Measurements from ENCODE around the gene PAEP.
"Not testable (repeated sequence)": the region's sequence is repeated elsewhere in the genome, so short reads cannot be mapped to it uniquely, and the experiment has no call there.

PAEP gene

GRCh38 chr9:135545646-135546176 is 15.8 kb upstream of the PAEP start, which contains the start of gene OBP2A:
OBP2A (plus strand) TSS chr9:135546126; CDS start chr9:135546181, 55 bp downstream.
- 86% methylated on average over 12 of the region's 19 CpGs for WGBS
- not testable (repeated sequence) for H3K9ac ChIP-seq (ENCODE audit: low read depth, low read length); H3K27me3 ChIP-seq (ENCODE audit: insufficient read depth, low read length); H3K36me3 ChIP-seq (ENCODE audit: insufficient read depth, low read length); H3K4me3 ChIP-seq (ENCODE audit: low read length); H3K27ac ChIP-seq (ENCODE audit: low read depth, low read length); H3K4me1 ChIP-seq (ENCODE audit: insufficient read depth, low read length); H3K9me3 ChIP-seq (ENCODE audit: insufficient read depth, low read depth, low read length)

GRCh38 chr9:135546792-135547617 is 14.6 kb upstream of the PAEP start:
- H3K9me3 ChIP-seq (ENCODE audit: insufficient read depth, low read depth, low read length); H3K9ac ChIP-seq (ENCODE audit: low read depth, low read length); H3K4me3 ChIP-seq (ENCODE audit: low read length); H3K4me1 ChIP-seq (ENCODE audit: insufficient read depth, low read length); H3K27me3 ChIP-seq (ENCODE audit: insufficient read depth, low read length); H3K36me3 ChIP-seq (ENCODE audit: insufficient read depth, low read length); H3K27ac ChIP-seq (ENCODE audit: low read depth, low read length): not testable (repeated sequence)
- 96% methylated on average over 20 of the region's 21 CpGs for WGBS

- Histone ChIP-seq H3K36me3 (ENCODE audit: insufficient read depth, low read length) (no peaks in the 10 kb centered on the region), H3K4me3 (ENCODE audit: low read length) (no peak overlapping the region), H3K4me1 (ENCODE audit: insufficient read depth, low read length) (no peaks in the 10 kb centered on the region), H3K27ac (ENCODE audit: low read depth, low read length) (no peak overlapping the region), H3K27me3 (ENCODE audit: insufficient read depth, low read length) (no peaks in the 10 kb centered on the region), H3K9me3 (ENCODE audit: insufficient read depth, low read depth, low read length) (no peaks in the 10 kb centered on the region), H3K9ac (ENCODE audit: low read depth, low read length) (no peak overlapping the region)
- WGBS, result 90% methylated on average over 28 of the region's 28 CpGs
Observed at GRCh38 chr9:135547756-135548736, 13.5 kb upstream of the PAEP start.

- not testable (repeated sequence) for H3K27ac ChIP-seq (ENCODE audit: low read depth, low read length); H3K27me3 ChIP-seq (ENCODE audit: insufficient read depth, low read length); H3K9ac ChIP-seq (ENCODE audit: low read depth, low read length); H3K36me3 ChIP-seq (ENCODE audit: insufficient read depth, low read length); H3K4me1 ChIP-seq (ENCODE audit: insufficient read depth, low read length); H3K4me3 ChIP-seq (ENCODE audit: low read length); H3K9me3 ChIP-seq (ENCODE audit: insufficient read depth, low read depth, low read length)
- WGBS, result 89% methylated on average over 28 of the region's 28 CpGs
Observed at GRCh38 chr9:135549478-135550343, 11.8 kb upstream of the PAEP start.

GRCh38 chr9:135550344-135550918 is 11.1 kb upstream of the PAEP start:
- no peaks in the 10 kb centered on the region for H3K27me3 ChIP-seq (ENCODE audit: insufficient read depth, low read length)
- 91% methylated on average over 17 of the region's 17 CpGs for WGBS
- H3K27ac ChIP-seq (ENCODE audit: low read depth, low read length), result no peak overlapping the region
- H3K4me3 ChIP-seq (ENCODE audit: low read length), result no peak overlapping the region
- no peaks in the 10 kb centered on the region for H3K36me3 ChIP-seq (ENCODE audit: insufficient read depth, low read length)
- no peaks in the 10 kb centered on the region for H3K4me1 ChIP-seq (ENCODE audit: insufficient read depth, low read length)
- H3K9ac ChIP-seq (ENCODE audit: low read depth, low read length), result no peak overlapping the region
- no peaks in the 10 kb centered on the region for H3K9me3 ChIP-seq (ENCODE audit: insufficient read depth, low read depth, low read length)

GRCh38 chr9:135551031-135551430 is 10.5 kb upstream of the PAEP start:
- H3K36me3 ChIP-seq (ENCODE audit: insufficient read depth, low read length), result no peaks in the 10 kb centered on the region
- H3K27me3 ChIP-seq (ENCODE audit: insufficient read depth, low read length), result no peaks in the 10 kb centered on the region
- H3K9me3 ChIP-seq (ENCODE audit: insufficient read depth, low read depth, low read length), result no peaks in the 10 kb centered on the region
- H3K27ac ChIP-seq (ENCODE audit: low read depth, low read length), result no peak overlapping the region
- H3K4me1 ChIP-seq (ENCODE audit: insufficient read depth, low read length), result no peaks in the 10 kb centered on the region
- no peak overlapping the region for H3K4me3 ChIP-seq (ENCODE audit: low read length)
- WGBS, result 93% methylated on average over 14 of the region's 14 CpGs
- H3K9ac ChIP-seq (ENCODE audit: low read depth, low read length), result no peak overlapping the region

- Histone ChIP-seq H3K4me1 (ENCODE audit: insufficient read depth, low read length) (no peaks in the 10 kb centered on the region), H3K36me3 (ENCODE audit: insufficient read depth, low read length) (no peaks in the 10 kb centered on the region), H3K27me3 (ENCODE audit: insufficient read depth, low read length) (no peaks in the 10 kb centered on the region), H3K27ac (ENCODE audit: low read depth, low read length) (no peak overlapping the region), H3K9me3 (ENCODE audit: insufficient read depth, low read depth, low read length) (no peaks in the 10 kb centered on the region), H3K9ac (ENCODE audit: low read depth, low read length) (no peak overlapping the region), H3K4me3 (ENCODE audit: low read length) (no peak overlapping the region)
- 92% methylated on average over 13 of the region's 13 CpGs for WGBS
Observed at GRCh38 chr9:135551456-135551855, 10.1 kb upstream of the PAEP start.

- H3K4me3 ChIP-seq (ENCODE audit: low read length), result no peak overlapping the region
- no peaks in the 10 kb centered on the region for H3K36me3 ChIP-seq (ENCODE audit: insufficient read depth, low read length)
- 92% methylated on average over 18 of the region's 18 CpGs for WGBS
- no peak overlapping the region for H3K27ac ChIP-seq (ENCODE audit: low read depth, low read length)
- no peaks in the 10 kb centered on the region for H3K9me3 ChIP-seq (ENCODE audit: insufficient read depth, low read depth, low read length)
- H3K9ac ChIP-seq (ENCODE audit: low read depth, low read length), result no peak overlapping the region
- H3K27me3 ChIP-seq (ENCODE audit: insufficient read depth, low read length), result no peaks in the 10 kb centered on the region
- H3K4me1 ChIP-seq (ENCODE audit: insufficient read depth, low read length), result no peaks in the 10 kb centered on the region
Observed at GRCh38 chr9:135552021-135552697, 9.4 kb upstream of the PAEP start.

- H3K9ac ChIP-seq (ENCODE audit: low read depth, low read length), result no peak overlapping the region
- H3K9me3 ChIP-seq (ENCODE audit: insufficient read depth, low read depth, low read length), result no peaks in the 10 kb centered on the region
- no peak overlapping the region for H3K27ac ChIP-seq (ENCODE audit: low read depth, low read length)
- H3K27me3 ChIP-seq (ENCODE audit: insufficient read depth, low read length), result no peaks in the 10 kb centered on the region
- H3K36me3 ChIP-seq (ENCODE audit: insufficient read depth, low read length), result no peaks in the 10 kb centered on the region
- no peak overlapping the region for H3K4me3 ChIP-seq (ENCODE audit: low read length)
- H3K4me1 ChIP-seq (ENCODE audit: insufficient read depth, low read length), result no peaks in the 10 kb centered on the region
- 93% methylated on average over 12 of the region's 19 CpGs for WGBS
Observed at GRCh38 chr9:135552698-135553171, 8.8 kb upstream of the PAEP start.

GRCh38 chr9:135554718-135555117 is 6.8 kb upstream of the PAEP start:
- no peak overlapping the region for H3K4me3 ChIP-seq (ENCODE audit: low read length)
- H3K4me1 ChIP-seq (ENCODE audit: insufficient read depth, low read length), result no peaks in the 10 kb centered on the region
- H3K9me3 ChIP-seq (ENCODE audit: insufficient read depth, low read depth, low read length), result no peaks in the 10 kb centered on the region
- 91% methylated on average over 4 of the region's 4 CpGs for WGBS
- H3K9ac ChIP-seq (ENCODE audit: low read depth, low read length), result no peak overlapping the region
- no peak overlapping the region for H3K27ac ChIP-seq (ENCODE audit: low read depth, low read length)
- H3K36me3 ChIP-seq (ENCODE audit: insufficient read depth, low read length), result no peaks in the 10 kb centered on the region
- no peaks in the 10 kb centered on the region for H3K27me3 ChIP-seq (ENCODE audit: insufficient read depth, low read length)
